ENCODE data around the gene GAB2. TPM values are rescaled to one million over a fixed set of nuclear protein-coding genes. Genes with fewer than 3 reads are reported as not detected.

Gene GAB2
- total and polyA plus RNA-seq, 9 donors: 30.9 to 64.6 (median 42.9) TPM

DNA sequence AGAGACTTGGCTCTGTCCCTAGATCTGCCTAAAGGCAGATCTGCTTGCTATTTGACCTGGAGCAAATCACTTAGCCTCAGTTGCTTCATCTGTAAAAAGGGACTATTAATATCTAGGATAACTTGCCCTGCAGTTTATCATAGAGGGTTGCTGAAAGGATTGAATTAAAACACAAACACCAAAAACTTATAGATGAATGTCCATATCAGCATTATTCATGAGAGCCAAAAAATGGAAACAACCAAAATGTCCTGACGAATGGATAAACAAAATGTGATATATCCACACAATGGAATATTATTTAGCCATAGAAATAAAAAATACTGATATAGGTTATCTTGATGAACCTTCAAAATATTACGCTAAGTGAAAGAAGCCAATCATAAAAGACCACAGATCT lies 161.7 kb downstream of the GAB2 start:
- Histone ChIP-seq H3K4me3 (no peak overlapping the region), H3K9me3 (no peaks in the 10 kb centered on the region), H3K36me3 (no peaks in the 10 kb centered on the region), H3K27me3 (no peaks in the 10 kb centered on the region), H3K4me1 (ENCODE audit: insufficient read depth) (peaks cover 45% of the 10 kb centered on the region), H3K27ac (peak overlapping the region in 1 of 2 donors; percentile 33)
- no peak for TF ChIP-seq EP300 (IDR thresholded peaks at IDR 0.05)
- no peak for TF ChIP-seq POLR2A (IDR thresholded peaks at IDR 0.05)
- no peak for TF ChIP-seq CTCF (IDR thresholded peaks at IDR 0.05)
- DNase-seq: no peak
- WGBS, 3 donors: 86 to 93% (median 87%) methylated on average over 2 of the region's 2 CpGs
- intact Hi-C loops (cut with DNase I): loop anchor here in 1 of 4 donors (10.0 kb wide), 1 partner anchor 159 kb away; the partner anchor contains the start of gene GAB2

GRCh38 chr11:78254268-78254667 lies 163.4 kb downstream of the GAB2 start:
- no peaks in the 10 kb centered on the region for H3K27me3 ChIP-seq
- peaks cover 49% of the 10 kb centered on the region for H3K4me1 ChIP-seq (ENCODE audit: insufficient read depth)
- intact Hi-C loops (cut with DNase I): loop anchor here in 2 of 4 donors (5.0 to 10.0 kb wide), 2 partner anchors 161 to 163 kb away; partner anchors contain the start of gene GAB2 (in 2 of the 2)
- no peak overlapping the region for H3K27ac ChIP-seq
- no peak for DNase-seq
- H3K36me3 ChIP-seq: no peaks in the 10 kb centered on the region
- 85 to 94% (median 92%) methylated on average over 4 of the region's 4 CpGs for WGBS, 3 donors
- no peak for TF ChIP-seq EP300 (IDR thresholded peaks at IDR 0.05)
- no peak overlapping the region for H3K4me3 ChIP-seq
- no peaks in the 10 kb centered on the region for H3K9me3 ChIP-seq

DNA sequence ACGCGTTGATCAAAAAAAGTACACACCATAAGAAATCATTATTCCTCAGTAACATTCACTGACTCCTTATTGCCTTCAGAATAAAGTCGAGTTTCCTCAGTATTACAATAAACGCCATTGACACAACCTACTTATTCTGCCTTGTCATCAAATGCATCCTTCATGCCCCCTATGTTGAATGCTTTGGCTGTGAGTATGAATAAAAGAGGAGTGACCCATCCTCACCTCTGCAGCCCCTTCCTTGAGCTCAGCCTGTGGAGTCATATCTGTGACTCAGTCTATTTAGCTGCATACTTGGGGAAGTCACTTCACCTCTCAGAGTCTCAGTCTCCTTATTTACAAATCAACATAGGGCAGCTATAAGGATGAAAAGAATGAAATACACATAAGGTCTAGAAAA lies 163.8 kb downstream of the GAB2 start:
- WGBS, 3 donors: 93 to 96% (median 95%) methylated on average over 4 of the region's 4 CpGs
- DNase-seq: no peak
- Histone ChIP-seq H3K27ac (no peak overlapping the region), H3K9me3 (no peaks in the 10 kb centered on the region), H3K36me3 (no peaks in the 10 kb centered on the region), H3K4me3 (no peak overlapping the region), H3K4me1 (ENCODE audit: insufficient read depth) (peaks cover 49% of the 10 kb centered on the region), H3K27me3 (no peaks in the 10 kb centered on the region)
- no peak for TF ChIP-seq EP300 (IDR thresholded peaks at IDR 0.05)
- TF ChIP-seq POLR2A (IDR thresholded peaks at IDR 0.05): no peak
- no peak for TF ChIP-seq CTCF (IDR thresholded peaks at IDR 0.05)
- intact Hi-C loops (cut with DNase I): loop anchor here in 2 of 4 donors (5.0 to 10.0 kb wide), 2 partner anchors 161 to 164 kb away; partner anchors contain the start of gene GAB2 (in 2 of the 2)

GRCh38 chr11:78251083-78251775 lies 166.4 kb downstream of the GAB2 start:
- peaks cover 34% of the 10 kb centered on the region for H3K4me1 ChIP-seq (ENCODE audit: insufficient read depth)
- no peaks in the 10 kb centered on the region for H3K27me3 ChIP-seq
- no peak overlapping the region for H3K4me3 ChIP-seq
- no peak for DNase-seq
- peak overlapping the region in 1 of 2 donors; percentile 65 for H3K27ac ChIP-seq
- 2 to 8% (median 6%) methylated on average over 1 of the region's 1 CpG for WGBS, 3 donors
- TF ChIP-seq POLR2A (IDR thresholded peaks at IDR 0.05): no peak
- TF ChIP-seq CTCF (IDR thresholded peaks at IDR 0.05): no peak
- TF ChIP-seq EP300 (IDR thresholded peaks at IDR 0.05): no peak
- peaks cover 0 to 4% of the 10 kb centered on the region in 2 donors for H3K9me3 ChIP-seq
- intact Hi-C loops (cut with DNase I): loop anchor here in 2 of 4 donors (5.0 to 10.0 kb wide), 2 partner anchors 164 to 166 kb away; partner anchors contain the start of gene GAB2 (in 2 of the 2)
- no peaks in the 10 kb centered on the region for H3K36me3 ChIP-seq

DNA sequence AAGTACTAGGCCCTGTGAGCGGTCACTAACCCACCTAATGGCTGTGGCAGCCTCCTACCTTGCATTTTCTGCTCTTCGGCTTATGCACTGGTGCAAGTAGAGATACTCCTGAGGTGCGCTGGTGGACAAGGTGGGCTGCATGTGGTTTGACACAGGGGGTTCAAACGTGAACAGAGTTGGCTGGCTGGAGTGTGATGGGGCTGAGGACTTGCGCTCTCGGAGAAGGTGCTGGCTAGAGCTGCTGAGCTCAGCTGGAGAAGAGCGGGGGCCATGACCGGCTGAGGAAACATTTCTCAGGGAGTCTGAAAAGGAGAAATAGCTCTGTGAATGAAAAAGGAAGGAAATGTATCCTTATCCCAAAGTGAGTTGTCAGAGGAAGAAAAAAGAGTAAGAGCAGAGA lies 167.5 kb downstream of the GAB2 start:
- DNase-seq: no peak
- Histone ChIP-seq H3K4me1 (ENCODE audit: insufficient read depth) (peaks cover 30% of the 10 kb centered on the region), H3K27me3 (no peaks in the 10 kb centered on the region), H3K36me3 (no peaks in the 10 kb centered on the region), H3K9me3 (peaks cover 0 to 7% of the 10 kb centered on the region in 2 donors), H3K4me3 (no peak overlapping the region), H3K27ac (peak overlapping the region in 1 of 2 donors; percentile 41)
- 81 to 88% (median 84%) methylated on average over 8 of the region's 8 CpGs for WGBS, 3 donors
- TF ChIP-seq EP300 (IDR thresholded peaks at IDR 0.05): no peak
- TF ChIP-seq POLR2A (IDR thresholded peaks at IDR 0.05): no peak
- TF ChIP-seq CTCF (IDR thresholded peaks at IDR 0.05): no peak
- intact Hi-C loops (cut with DNase I): loop anchor here in 2 of 4 donors (5.0 to 10.0 kb wide), 2 partner anchors 165 to 167 kb away; partner anchors contain the start of gene GAB2 (in 2 of the 2)
